HepG2 (cell line): ENCODE results near the gene TAF7. TPM values are rescaled to one million over a fixed set of nuclear protein-coding genes. Genes with fewer than 3 reads are reported as not detected.
"Not testable (repeated sequence)": the region's sequence is repeated elsewhere in the genome, so short reads cannot be mapped to it uniquely, and the experiment has no call there.

Source experiments
- ATAC-seq: fragments of 200-7000 bp; cut with Tn5 transposase; 3 replicates; pipeline ENCODE4 v1.9.1; 2020; ENCODE audit warnings: mild to moderate bottlenecking, moderate library complexity
- BruUV-seq: library from RNA; stranded (reverse); fragments of 400-500 nt; replicated peaks from 2 replicates; lab custom pipeline; 2021; lab: Mats Ljungman, UMichigan
- CTCF ChIA-PET: fragments of 300-600 bp; formaldehyde crosslinking; extraction: SDS; loops from one replicate; lab custom pipeline; 2021; ENCODE audit warnings: low total read pairs, inconsistent platforms, low intra/inter-chr PET ratio; lab: Yijun Ruan, JAX
- POLR2A ChIA-PET: fragments of 350-600 bp; sonication (Branson Sonifier 250); formaldehyde crosslinking; loops from one replicate; lab custom pipeline; 2020; ENCODE audit warnings: antibody characterized with exemption, inconsistent platforms; lab: Yijun Ruan, JAX
- DNase-seq: peaks from one replicate; pipeline ENCODE4 v3.0.0-alpha.2; 2015; ENCODE audit warnings: low spot score
- FAIRE-seq: peaks from 3 replicates; lab custom pipeline; 2011; peaks lifted over from hg19 to GRCh38; lab: Jason Lieb, UNC
- H2AFZ ChIP-seq: one replicate; pipeline ENCODE4 v1.6.1; 2011; ENCODE audit warnings: low read length, inconsistent platforms
- H3K27ac ChIP-seq: fragments of 300-600 bp; 3 replicates; pipeline ENCODE4 v1.8.0; 2011; ENCODE audit warnings: mixed run types, mild to moderate bottlenecking, mixed read lengths, low read length, inconsistent platforms; ENCODE audit not compliant: insufficient read depth; ENCODE audit errors: extremely low read length
- H3K27me3 ChIP-seq, 2 experiments: fragments of 200-600 bp in 1 of 2; 2 replicates in 1 of 2; 3 replicates in 1 of 2; pipeline versions ENCODE4 v1.6.0 to v1.8.0; 2011; ENCODE audit warnings: low read length in 2 of 2, mild to moderate bottlenecking in 2 of 2, moderate library complexity in 2 of 2, inconsistent platforms in 1 of 2; ENCODE audit not compliant: insufficient read depth in 2 of 2, control insufficient read depth in 1 of 2
- H3K36me3 ChIP-seq, 2 experiments: fragments of 200-600 bp in 1 of 2; replicated peaks in 1 of 2; 2 replicates in 1 of 2; 3 replicates in 1 of 2; pipeline versions ENCODE4 v1.5.1 to v1.8.0; 2011; ENCODE audit warnings: low read length in 2 of 2, inconsistent platforms in 1 of 2; ENCODE audit not compliant: insufficient read depth in 2 of 2, control insufficient read depth in 1 of 2
- H3K4me1 ChIP-seq: 2 replicates; pipeline ENCODE4 v1.5.1; 2012; ENCODE audit warnings: low read length, inconsistent platforms; ENCODE audit not compliant: insufficient read depth
- H3K4me2 ChIP-seq: 2 replicates; pipeline ENCODE4 v1.6.0; 2011; ENCODE audit warnings: low read depth, low read length, inconsistent platforms
- H3K4me3 ChIP-seq, 3 experiments: fragments of 200-600 bp in 1 of 3; sonication (generic), shearing (Covaris generic) in 1 of 3; replicated peaks in 1 of 3; 2 replicates each; pipeline ENCODE4 v1.5.1; 2011 to 2016; ENCODE audit warnings: low read length in 3 of 3, inconsistent platforms in 2 of 3, low read depth in 2 of 3, mild to moderate bottlenecking in 2 of 3, control low read depth in 1 of 3, mixed read lengths in 1 of 3; ENCODE audit not compliant: insufficient read depth in 1 of 3
- H3K79me2 ChIP-seq: one replicate; pipeline ENCODE4 v1.6.1; 2011; ENCODE audit warnings: low read length, inconsistent platforms; ENCODE audit not compliant: insufficient read depth
- H3K9ac ChIP-seq: 2 replicates; pipeline ENCODE4 v1.6.0; 2011; ENCODE audit warnings: mild to moderate bottlenecking, low read depth, low read length, inconsistent platforms; ENCODE audit not compliant: insufficient read depth
- H3K9me3 ChIP-seq: 2 replicates; pipeline ENCODE4 v1.5.1; 2012; ENCODE audit warnings: mild to moderate bottlenecking, low read length
- H4K20me1 ChIP-seq: 2 replicates; pipeline ENCODE4 v1.6.0; 2011; ENCODE audit warnings: inconsistent platforms, mild to moderate bottlenecking, low read length, moderate library complexity; ENCODE audit not compliant: insufficient read depth
- KMT2B ChIP-seq: IDR thresholded peaks from 2 replicates; pipeline ENCODE4 v1.6.1; 2016; ENCODE audit warnings: missing genetic modification reagents, missing compliant biosample characterization
- MEF2D ChIP-seq: sonication (generic); formaldehyde crosslinking; IDR thresholded peaks from 2 replicates; pipeline ENCODE4 v1.5.1; 2020; ENCODE audit warnings: mild to moderate bottlenecking, missing genetic modification reagents
- SMC3 ChIP-seq: IDR thresholded peaks from 2 replicates; pipeline ENCODE4 v1.6.1; 2011; ENCODE audit warnings: low read length, improper control_type of control experiment
- TSC22D2 ChIP-seq: sonication (generic); formaldehyde crosslinking; IDR thresholded peaks from 2 replicates; pipeline ENCODE4 v1.5.1; 2020; ENCODE audit warnings: missing genetic modification reagents, mild to moderate bottlenecking, borderline replicate concordance
- ZFX ChIP-seq: sonication (generic); formaldehyde crosslinking; IDR thresholded peaks from 2 replicates; pipeline ENCODE4 v1.4.0; 2020; ENCODE audit warnings: mild to moderate bottlenecking, low read depth, missing genetic modification reagents, moderate library complexity
- ZNF773 ChIP-seq: sonication (generic); formaldehyde crosslinking; IDR thresholded peaks from 2 replicates; pipeline ENCODE4 v1.4.0; 2020; ENCODE audit warnings: missing genetic modification reagents, borderline replicate concordance
- ZSCAN25 ChIP-seq: sonication (generic); formaldehyde crosslinking; IDR thresholded peaks from 2 replicates; pipeline ENCODE4 v1.8.0; 2022; ENCODE audit warnings: mild to moderate bottlenecking, missing genetic modification reagents
- ZZZ3 ChIP-seq: sonication (generic); formaldehyde crosslinking; IDR thresholded peaks from 2 replicates; pipeline ENCODE4 v1.4.0; 2020; ENCODE audit warnings: missing genetic modification reagents, mild to moderate bottlenecking, borderline replicate concordance
- WGBS: methylation state at CpG from one replicate; pipeline ENCODE4 v1.1.6; 2017; ENCODE audit warnings: low lambda C conversion rate; 5-methylcytosine and 5-hydroxymethylcytosine counted together
- in situ Hi-C: cut with HindIII; loops from 2 replicates; pipeline ENCODE4 v1.10.0; 2017; ENCODE audit warnings: low pct_unique_long_range_greater_than_20kb; ENCODE audit not compliant: extremely low pct_ligation_motif_present
- intact Hi-C: fragments of 100-400 bp; cut with micrococcal nuclease; formaldehyde crosslinking; loops from one replicate; pipeline ENCODE4 v1.10.0; 2022; ENCODE audit not compliant: unreplicated experiment
- polyA plus RNA-seq, 8 experiments: library from polyadenylated mRNA; depleted of rRNA in 3 of 8; stranded (reverse) in 7 of 8; unstranded in 1 of 8; fragments of >200 nt; fragmentation: Illumina TruSeq in 4 of 8; extraction: Trizol in 4 of 8; gene quantifications; 2 replicates each; pipeline versions ENCODE4 v1.2.1 to v1.2.3, GENCODE V29; 2011 to 2016; ENCODE audit warnings: low read depth in 4 of 8, missing spikeins in 1 of 8, mixed read lengths in 1 of 8; ENCODE audit not compliant: insufficient read depth in 1 of 8
- total RNA-seq, 5 experiments: library from RNA; depleted of rRNA; stranded (reverse); fragments of >200 nt; fragmentation: Illumina TruSeq; extraction: Trizol; gene quantifications; 2 replicates each; pipeline ENCODE4 v1.2.3, GENCODE V29; 2016; ENCODE audit warnings: low read depth in 1 of 5
- TF ChIP-seq, protein P1 (sequence below): sonication (generic); formaldehyde crosslinking; IDR thresholded peaks from 2 replicates; pipeline ENCODE4 v1.4.0; 2020; ENCODE audit warnings: mild to moderate bottlenecking, missing genetic modification reagents
- TF ChIP-seq, protein P2 (sequence below): sonication (generic); formaldehyde crosslinking; IDR thresholded peaks from 2 replicates; pipeline ENCODE4 v1.4.0; 2020; ENCODE audit warnings: missing genetic modification reagents, borderline replicate concordance

The TAF7 gene
- total and polyA plus RNA-seq, 2 of the 13 experiments (the other 11 are each of a cell fraction or from before 2014, with no cell fraction given): 41.6 to 61.5 TPM

DNA sequence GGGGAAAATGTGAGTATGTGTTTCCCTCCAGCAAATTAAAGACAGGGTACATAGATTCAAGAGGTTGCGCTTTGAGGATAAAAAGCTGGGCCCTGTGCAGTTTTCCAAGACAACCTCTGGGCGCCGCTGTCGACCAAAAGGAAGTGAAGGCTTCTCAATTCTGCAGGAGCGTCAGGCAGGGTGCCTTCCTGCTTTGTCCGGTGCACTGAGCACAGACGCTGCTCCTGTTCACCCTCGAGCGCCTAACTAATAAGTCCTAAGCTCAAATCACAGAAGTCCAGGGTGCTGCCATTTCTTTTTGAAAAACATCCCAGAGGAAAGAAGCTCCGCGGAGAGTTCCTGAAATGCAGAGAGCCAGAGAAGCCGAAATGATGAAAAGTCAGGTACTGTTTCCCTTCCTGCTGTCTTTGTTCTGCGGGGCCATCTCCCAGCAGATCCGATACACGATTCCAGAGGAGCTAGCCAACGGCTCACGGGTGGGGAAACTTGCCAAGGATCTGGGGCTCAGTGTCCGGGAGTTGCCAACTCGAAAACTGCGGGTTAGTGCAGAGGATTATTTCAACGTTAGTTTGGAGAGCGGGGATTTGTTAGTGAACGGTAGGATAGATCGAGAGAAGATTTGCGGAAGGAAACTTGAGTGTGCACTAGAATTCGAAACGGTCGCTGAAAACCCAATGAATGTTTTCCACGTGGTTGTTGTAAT, 29.5 kb upstream of the TAF7 start, which contains the start of gene PCDHGB1 (continued):
- TF ChIP-seq ZZZ3: no peak
- TF ChIP-seq ZFX: no peak
- TF ChIP-seq TSC22D2: no peak
- TF ChIP-seq KMT2B: peak; percentile 67; the same call in 1 of the 2 replicates
- TF ChIP-seq, protein P1, sequence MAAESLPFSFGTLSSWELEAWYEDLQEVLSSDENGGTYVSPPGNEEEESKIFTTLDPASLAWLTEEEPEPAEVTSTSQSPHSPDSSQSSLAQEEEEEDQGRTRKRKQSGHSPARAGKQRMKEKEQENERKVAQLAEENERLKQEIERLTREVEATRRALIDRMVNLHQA: no peak
- TF ChIP-seq, protein P2, sequence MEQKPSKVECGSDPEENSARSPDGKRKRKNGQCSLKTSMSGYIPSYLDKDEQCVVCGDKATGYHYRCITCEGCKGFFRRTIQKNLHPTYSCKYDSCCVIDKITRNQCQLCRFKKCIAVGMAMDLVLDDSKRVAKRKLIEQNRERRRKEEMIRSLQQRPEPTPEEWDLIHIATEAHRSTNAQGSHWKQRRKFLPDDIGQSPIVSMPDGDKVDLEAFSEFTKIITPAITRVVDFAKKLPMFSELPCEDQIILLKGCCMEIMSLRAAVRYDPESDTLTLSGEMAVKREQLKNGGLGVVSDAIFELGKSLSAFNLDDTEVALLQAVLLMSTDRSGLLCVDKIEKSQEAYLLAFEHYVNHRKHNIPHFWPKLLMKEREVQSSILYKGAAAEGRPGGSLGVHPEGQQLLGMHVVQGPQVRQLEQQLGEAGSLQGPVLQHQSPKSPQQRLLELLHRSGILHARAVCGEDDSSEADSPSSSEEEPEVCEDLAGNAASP (CRISPR knock-in tag): no peak
- TF ChIP-seq SMC3: peak; percentile 54
- no peak for TF ChIP-seq ZSCAN25 (CRISPR knock-in tag)
- no peak for TF ChIP-seq ZNF773 (CRISPR knock-in tag)
- TF ChIP-seq MEF2D (CRISPR knock-in tag): no peak

DNA sequence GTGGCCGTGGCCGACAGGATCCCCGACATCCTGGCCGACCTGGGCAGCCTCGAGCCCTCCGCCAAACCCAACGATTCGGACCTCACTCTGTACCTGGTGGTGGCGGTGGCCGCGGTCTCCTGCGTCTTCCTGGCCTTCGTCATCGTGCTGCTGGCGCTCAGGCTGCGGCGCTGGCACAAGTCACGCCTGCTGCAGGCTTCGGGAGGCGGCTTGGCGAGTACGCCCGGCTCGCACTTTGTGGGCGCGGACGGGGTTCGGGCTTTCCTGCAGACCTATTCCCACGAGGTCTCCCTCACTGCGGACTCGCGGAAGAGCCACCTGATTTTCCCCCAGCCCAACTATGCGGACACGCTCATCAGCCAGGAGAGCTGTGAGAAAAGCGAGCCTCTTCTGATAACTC, 25.4 kb upstream of the TAF7 start:
- 76% methylated on average over 7 of the region's 35 CpGs for WGBS
- DNase-seq, FAIRE-seq, H3K27ac ChIP-seq, H3K36me3 ChIP-seq, BruUV-seq, CTCF ChIA-PET, intact Hi-C loops, POLR2A ChIA-PET, H3K4me2 ChIP-seq, ATAC-seq, H3K4me3 ChIP-seq, H3K9ac ChIP-seq, H3K4me1 ChIP-seq, H3K79me2 ChIP-seq, in situ Hi-C loops, H2AFZ ChIP-seq, H4K20me1 ChIP-seq, H3K27me3 ChIP-seq: not testable (repeated sequence)
- H3K9me3 ChIP-seq: peaks cover 24% of the 10 kb centered on the region
